HepG2 (cell line): ENCODE data around the gene PTPRM. TPM values are rescaled to one million over a fixed set of nuclear protein-coding genes. Genes with fewer than 3 reads are reported as not detected.
"Not testable (repeated sequence)": the region's sequence is repeated elsewhere in the genome, so short reads cannot be mapped to it uniquely, and the experiment has no call there.

Experiments used
- ATAC-seq: fragments of 200-7000 bp; cut with Tn5 transposase; 3 replicates; pipeline ENCODE4 v1.9.1; 2020; ENCODE audit warnings: mild to moderate bottlenecking, moderate library complexity
- BruUV-seq: library from RNA; stranded (reverse); fragments of 400-500 nt; replicated peaks from 2 replicates; lab custom pipeline; 2021; lab: Mats Ljungman, UMichigan
- CTCF ChIA-PET: fragments of 300-600 bp; formaldehyde crosslinking; extraction: SDS; loops from one replicate; lab custom pipeline; 2021; ENCODE audit warnings: low total read pairs, inconsistent platforms, low intra/inter-chr PET ratio; lab: Yijun Ruan, JAX
- POLR2A ChIA-PET: fragments of 350-600 bp; sonication (Branson Sonifier 250); formaldehyde crosslinking; loops from one replicate; lab custom pipeline; 2020; ENCODE audit warnings: antibody characterized with exemption, inconsistent platforms; lab: Yijun Ruan, JAX
- DNase-seq: peaks from one replicate; pipeline ENCODE4 v3.0.0-alpha.2; 2015; ENCODE audit warnings: low spot score
- FAIRE-seq: peaks from 3 replicates; lab custom pipeline; 2011; peaks lifted over from hg19 to GRCh38; lab: Jason Lieb, UNC
- H2AFZ ChIP-seq: one replicate; pipeline ENCODE4 v1.6.1; 2011; ENCODE audit warnings: low read length, inconsistent platforms
- H3K27ac ChIP-seq: fragments of 300-600 bp; 3 replicates; pipeline ENCODE4 v1.8.0; 2011; ENCODE audit warnings: mixed run types, mild to moderate bottlenecking, mixed read lengths, low read length, inconsistent platforms; ENCODE audit not compliant: insufficient read depth; ENCODE audit errors: extremely low read length
- H3K27me3 ChIP-seq, 2 experiments: fragments of 200-600 bp in 1 of 2; 2 replicates in 1 of 2; 3 replicates in 1 of 2; pipeline versions ENCODE4 v1.6.0 to v1.8.0; 2011; ENCODE audit warnings: low read length in 2 of 2, mild to moderate bottlenecking in 2 of 2, moderate library complexity in 2 of 2, inconsistent platforms in 1 of 2; ENCODE audit not compliant: insufficient read depth in 2 of 2, control insufficient read depth in 1 of 2
- H3K36me3 ChIP-seq, 2 experiments: fragments of 200-600 bp in 1 of 2; replicated peaks in 1 of 2; 2 replicates in 1 of 2; 3 replicates in 1 of 2; pipeline versions ENCODE4 v1.5.1 to v1.8.0; 2011; ENCODE audit warnings: low read length in 2 of 2, inconsistent platforms in 1 of 2; ENCODE audit not compliant: insufficient read depth in 2 of 2, control insufficient read depth in 1 of 2
- H3K4me1 ChIP-seq: 2 replicates; pipeline ENCODE4 v1.5.1; 2012; ENCODE audit warnings: low read length, inconsistent platforms; ENCODE audit not compliant: insufficient read depth
- H3K4me2 ChIP-seq: 2 replicates; pipeline ENCODE4 v1.6.0; 2011; ENCODE audit warnings: low read depth, low read length, inconsistent platforms
- H3K4me3 ChIP-seq, 3 experiments: fragments of 200-600 bp in 1 of 3; sonication (generic), shearing (Covaris generic) in 1 of 3; replicated peaks in 1 of 3; 2 replicates each; pipeline ENCODE4 v1.5.1; 2011 to 2016; ENCODE audit warnings: low read length in 3 of 3, inconsistent platforms in 2 of 3, low read depth in 2 of 3, mild to moderate bottlenecking in 2 of 3, control low read depth in 1 of 3, mixed read lengths in 1 of 3; ENCODE audit not compliant: insufficient read depth in 1 of 3
- H3K79me2 ChIP-seq: one replicate; pipeline ENCODE4 v1.6.1; 2011; ENCODE audit warnings: low read length, inconsistent platforms; ENCODE audit not compliant: insufficient read depth
- H3K9ac ChIP-seq: 2 replicates; pipeline ENCODE4 v1.6.0; 2011; ENCODE audit warnings: mild to moderate bottlenecking, low read depth, low read length, inconsistent platforms; ENCODE audit not compliant: insufficient read depth
- H3K9me3 ChIP-seq: 2 replicates; pipeline ENCODE4 v1.5.1; 2012; ENCODE audit warnings: mild to moderate bottlenecking, low read length
- H4K20me1 ChIP-seq: 2 replicates; pipeline ENCODE4 v1.6.0; 2011; ENCODE audit warnings: inconsistent platforms, mild to moderate bottlenecking, low read length, moderate library complexity; ENCODE audit not compliant: insufficient read depth
- ARID5B ChIP-seq: IDR thresholded peaks from 2 replicates; pipeline ENCODE4 v1.4.0; 2020; ENCODE audit warnings: mild to moderate bottlenecking, missing genetic modification reagents
- ATAD3A ChIP-seq: sonication (generic); formaldehyde crosslinking; IDR thresholded peaks from 2 replicates; pipeline ENCODE4 v1.4.0; 2020; ENCODE audit warnings: missing genetic modification reagents
- MEF2D ChIP-seq: sonication (generic); formaldehyde crosslinking; IDR thresholded peaks from 2 replicates; pipeline ENCODE4 v1.5.1; 2020; ENCODE audit warnings: mild to moderate bottlenecking, missing genetic modification reagents
- NONO ChIP-seq, 2 experiments: fragments of 450-650 bp in 1 of 2; sonication (generic) in 1 of 2; formaldehyde crosslinking in 1 of 2; IDR thresholded peaks in 1 of 2; conservative IDR thresholded peaks in 1 of 2; 2 replicates each; pipeline versions ENCODE4 v1.6.1 to v1.8.0; 2017 to 2022; ENCODE audit warnings: mild to moderate bottlenecking in 1 of 2, missing genetic modification reagents in 1 of 2, moderate library complexity in 1 of 2
- NR0B2 ChIP-seq: sonication (generic); formaldehyde crosslinking; IDR thresholded peaks from 2 replicates; pipeline ENCODE4 v1.4.0; 2020; ENCODE audit warnings: mild to moderate bottlenecking, missing genetic modification reagents
- PCBP2 ChIP-seq: fragments of 200-400 bp; formaldehyde crosslinking; optimal IDR thresholded peaks from 2 replicates; pipeline ENCODE3; 2018; ENCODE audit warnings: low read length, low read depth; ENCODE audit not compliant: poor library complexity, severe bottlenecking
- ZBTB42 ChIP-seq: sonication (generic); formaldehyde crosslinking; IDR thresholded peaks from 2 replicates; pipeline ENCODE4 v1.5.0; 2020; ENCODE audit warnings: mild to moderate bottlenecking, missing genetic modification reagents
- ZFP37 ChIP-seq: sonication (generic); formaldehyde crosslinking; IDR thresholded peaks from 2 replicates; pipeline ENCODE4 v1.4.0; 2020; ENCODE audit warnings: missing genetic modification reagents, borderline replicate concordance
- ZNF589 ChIP-seq: sonication (generic); formaldehyde crosslinking; conservative IDR thresholded peaks from 2 replicates; pipeline ENCODE4 v1.8.0; 2022; ENCODE audit warnings: mild to moderate bottlenecking, moderate library complexity, missing genetic modification reagents
- ZNF672 ChIP-seq: sonication (generic); formaldehyde crosslinking; IDR thresholded peaks from 2 replicates; pipeline ENCODE4 v1.8.1; 2022; ENCODE audit warnings: missing genetic modification reagents
- WGBS: methylation state at CpG from one replicate; pipeline ENCODE4 v1.1.6; 2017; ENCODE audit warnings: low lambda C conversion rate; 5-methylcytosine and 5-hydroxymethylcytosine counted together
- in situ Hi-C: cut with HindIII; loops from 2 replicates; pipeline ENCODE4 v1.10.0; 2017; ENCODE audit warnings: low pct_unique_long_range_greater_than_20kb; ENCODE audit not compliant: extremely low pct_ligation_motif_present
- intact Hi-C: fragments of 100-400 bp; cut with micrococcal nuclease; formaldehyde crosslinking; loops from one replicate; pipeline ENCODE4 v1.10.0; 2022; ENCODE audit not compliant: unreplicated experiment
- polyA plus RNA-seq, 8 experiments: library from polyadenylated mRNA; depleted of rRNA in 3 of 8; stranded (reverse) in 7 of 8; unstranded in 1 of 8; fragments of >200 nt; fragmentation: Illumina TruSeq in 4 of 8; extraction: Trizol in 4 of 8; gene quantifications; 2 replicates each; pipeline versions ENCODE4 v1.2.1 to v1.2.3, GENCODE V29; 2011 to 2016; ENCODE audit warnings: low read depth in 4 of 8, missing spikeins in 1 of 8, mixed read lengths in 1 of 8; ENCODE audit not compliant: insufficient read depth in 1 of 8
- total RNA-seq, 5 experiments: library from RNA; depleted of rRNA; stranded (reverse); fragments of >200 nt; fragmentation: Illumina TruSeq; extraction: Trizol; gene quantifications; 2 replicates each; pipeline ENCODE4 v1.2.3, GENCODE V29; 2016; ENCODE audit warnings: low read depth in 1 of 5

PTPRM gene
- total and polyA plus RNA-seq, 2 of the 13 experiments (the other 11 are each of a cell fraction or from before 2014, with no cell fraction given), result 12.6 to 108 TPM

- TF ChIP-seq PCBP2 (no peak), ZFP37 (CRISPR knock-in tag) (no peak), NONO (IDR thresholded peaks at IDR 0.05) (no peak), NONO (CRISPR knock-in tag; conservative IDR thresholded peaks at IDR 0.05) (no peak), ARID5B (CRISPR knock-in tag) (no peak), NR0B2 (CRISPR knock-in tag) (no peak), ZBTB42 (CRISPR knock-in tag) (no peak), ZNF589 (CRISPR knock-in tag) (no peak), MEF2D (no peak), ZNF672 (CRISPR knock-in tag) (no peak), ATAD3A (no peak)
Measured at GRCh38 chr18:8056723-8057122, 489.6 kb downstream of the PTPRM start (continued).

GRCh38 chr18:8063152-8063551 is 496.0 kb downstream of the PTPRM start:
- peaks cover 14% of the 10 kb centered on the region for H3K4me1 ChIP-seq
- DNase-seq, ATAC-seq, H3K36me3 ChIP-seq, FAIRE-seq, H3K79me2 ChIP-seq, H2AFZ ChIP-seq, H3K27ac ChIP-seq, H3K9ac ChIP-seq, CTCF ChIA-PET, POLR2A ChIA-PET, intact Hi-C loops, H3K27me3 ChIP-seq, H4K20me1 ChIP-seq, H3K9me3 ChIP-seq, in situ Hi-C loops: not testable (repeated sequence)
- BruUV-seq, result TSS peak; percentile 90
- 67% methylated on average over 11 of the region's 22 CpGs for WGBS
- H3K4me3 ChIP-seq, result peak overlapping the region in 1 of 3 experiments; percentile 40; a peak in 3 of 6 replicates
- H3K4me2 ChIP-seq, result peak overlapping the region; percentile 49; the same call in 1 of the 2 replicates
